Fibroblast of peridontal ligament (primary cell): ENCODE data around the gene MRPL28.
"Not testable (repeated sequence)": the region's sequence is repeated elsewhere in the genome, so short reads cannot be mapped to it uniquely, and the experiment has no call there.

Experiments used
- DNase-seq: peaks from one replicate; pipeline ENCODE4 v3.0.0-alpha.2; 2010; ENCODE audit errors: extremely low read depth

MRPL28 gene

DNA sequence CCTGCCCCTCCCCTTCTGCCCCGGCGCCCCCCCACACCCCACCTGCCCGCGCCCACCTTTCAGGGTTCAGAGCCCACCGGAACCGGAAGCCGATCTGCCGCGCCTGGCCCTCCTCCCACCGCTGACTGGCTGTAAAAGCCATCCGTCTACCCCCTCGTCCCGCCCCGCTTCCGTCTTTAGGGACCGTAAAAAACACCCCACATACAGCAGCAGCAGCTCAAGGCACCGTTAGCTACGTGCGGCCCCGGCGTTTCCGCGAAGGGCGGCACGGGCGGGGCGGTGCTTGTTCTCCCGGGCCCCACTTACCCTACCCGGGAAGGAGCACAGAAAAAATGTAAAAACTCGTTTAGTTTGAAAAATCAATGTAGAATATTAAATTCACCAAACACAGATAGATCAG is at the start of gene MRPL28:
Gene MRPL28 (minus strand): TSS at position 96 of the 400 bp plus-strand sequence. CDS start 320 bp downstream, outside the sequence.
- peak; percentile 94 for DNase-seq

DNA sequence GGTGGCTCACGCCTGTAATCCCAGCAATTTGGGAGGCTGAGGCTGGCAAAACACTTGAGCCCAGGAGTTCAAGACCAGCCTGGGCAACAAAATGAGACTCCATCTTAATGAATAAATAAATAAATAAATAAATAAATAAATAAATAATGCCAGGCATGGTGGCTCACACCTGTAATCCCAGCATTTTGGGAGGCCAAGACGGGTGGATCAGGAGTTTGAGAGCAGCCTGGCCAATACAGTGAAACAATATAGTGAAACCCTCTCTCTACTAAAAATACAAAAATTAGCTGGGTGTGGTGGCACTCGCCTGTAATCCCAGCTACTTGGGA is 44.8 kb upstream of the MRPL28 start:
- DNase-seq: not testable (repeated sequence)

DNA sequence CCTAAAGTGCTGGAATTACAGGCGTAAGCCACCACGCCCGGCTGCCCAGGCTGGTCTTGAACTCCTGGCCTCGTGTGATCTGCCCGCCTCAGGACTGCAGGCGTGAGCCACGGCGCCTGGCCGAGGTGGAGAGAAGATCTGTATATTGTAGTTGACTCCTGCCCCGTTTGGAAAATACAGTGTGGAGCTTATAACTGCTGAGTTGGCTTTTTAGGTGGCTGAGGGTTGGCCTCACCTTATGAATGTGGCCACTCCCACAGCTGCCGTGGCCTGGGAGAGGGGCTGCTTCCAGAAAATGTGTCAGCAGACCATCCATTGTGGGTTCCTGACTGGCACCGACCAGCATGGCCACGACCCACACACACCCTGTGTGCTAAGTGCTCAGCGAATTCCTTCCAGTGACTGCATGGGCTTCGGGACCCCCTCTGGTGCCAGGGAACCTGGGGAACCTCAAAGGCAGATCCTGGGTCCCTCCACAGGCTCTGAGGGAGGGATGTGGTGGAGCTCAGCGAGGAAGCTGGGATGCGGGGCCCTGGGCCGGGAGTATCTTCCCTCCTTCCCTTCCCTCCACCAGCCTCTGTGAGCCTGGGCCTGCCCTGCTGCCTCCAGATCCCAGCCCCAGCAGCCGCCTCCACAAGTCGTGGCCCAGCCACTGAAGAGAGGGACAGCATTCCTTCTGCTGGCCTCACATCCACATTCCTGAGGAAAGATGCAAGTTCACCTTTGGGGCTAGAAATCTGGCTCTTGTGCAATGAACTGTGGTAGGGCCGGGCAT is 44.2 kb upstream of the MRPL28 start:
- no peak for DNase-seq

DNA sequence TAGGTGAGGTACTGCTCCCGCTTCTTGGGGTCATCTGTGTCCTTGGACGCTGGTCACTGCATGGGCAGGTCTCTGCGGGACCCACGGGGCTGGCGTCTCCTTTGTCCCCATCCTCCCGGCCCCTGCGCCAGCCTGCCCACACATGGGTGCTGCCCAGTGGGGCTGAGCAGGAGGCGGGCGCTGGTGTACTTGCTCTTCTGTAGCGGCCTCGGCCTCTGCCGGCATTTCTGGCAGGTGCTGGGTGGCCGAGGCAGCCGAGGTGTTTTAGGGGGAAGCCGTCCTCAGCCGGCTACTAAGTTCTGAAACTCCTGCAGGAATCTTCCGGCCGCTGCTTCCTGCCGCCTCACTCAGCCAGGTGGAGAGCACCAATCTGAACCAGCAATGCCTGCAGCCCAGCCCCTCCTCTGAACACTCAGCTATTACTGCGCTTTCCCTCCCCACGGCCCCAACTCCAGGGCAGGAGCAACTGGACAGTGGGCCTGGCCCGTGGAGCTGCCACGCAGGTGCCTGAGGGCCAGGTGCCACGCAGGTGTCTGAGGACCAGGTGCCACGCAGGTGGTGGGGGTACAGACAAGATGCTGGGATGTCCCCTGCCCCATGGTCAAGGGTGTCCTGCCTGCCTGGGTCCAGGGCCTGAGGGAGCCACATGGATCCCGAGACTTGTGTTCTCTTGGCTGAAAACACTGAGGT is 41.4 kb upstream of the MRPL28 start:
- no peak for DNase-seq

DNA sequence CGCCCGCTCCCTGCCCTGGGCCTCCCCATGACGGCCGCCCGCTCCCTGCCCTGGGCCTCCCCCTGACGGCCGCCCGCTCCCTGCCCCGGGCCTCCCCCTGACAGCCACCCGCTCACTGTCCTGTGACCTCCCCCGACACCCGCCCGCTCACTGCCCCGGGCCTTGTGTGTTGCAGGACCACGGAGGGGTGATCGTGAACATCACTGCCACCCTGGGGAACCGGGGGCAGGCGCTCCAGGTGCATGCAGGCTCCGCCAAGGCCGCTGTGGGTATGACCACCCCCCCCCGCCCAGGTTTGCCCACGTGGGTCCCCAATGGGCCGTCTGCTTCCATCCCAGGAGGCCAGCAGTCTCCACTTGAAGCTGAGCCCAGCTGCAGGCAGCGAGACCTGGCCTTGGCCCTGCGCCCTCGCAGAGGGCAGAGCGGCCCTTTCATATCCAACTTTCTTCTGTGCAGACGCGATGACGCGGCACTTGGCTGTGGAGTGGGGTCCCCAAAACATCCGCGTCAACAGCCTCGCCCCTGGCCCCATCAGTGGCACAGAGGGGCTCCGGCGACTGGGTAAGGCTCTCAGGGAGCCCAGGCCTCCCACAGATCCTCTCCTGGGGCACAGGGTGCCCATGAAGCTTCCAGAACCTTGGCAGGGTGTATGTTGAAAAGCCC is 40.3 kb upstream of the MRPL28 start:
- DNase-seq: no peak

DNA sequence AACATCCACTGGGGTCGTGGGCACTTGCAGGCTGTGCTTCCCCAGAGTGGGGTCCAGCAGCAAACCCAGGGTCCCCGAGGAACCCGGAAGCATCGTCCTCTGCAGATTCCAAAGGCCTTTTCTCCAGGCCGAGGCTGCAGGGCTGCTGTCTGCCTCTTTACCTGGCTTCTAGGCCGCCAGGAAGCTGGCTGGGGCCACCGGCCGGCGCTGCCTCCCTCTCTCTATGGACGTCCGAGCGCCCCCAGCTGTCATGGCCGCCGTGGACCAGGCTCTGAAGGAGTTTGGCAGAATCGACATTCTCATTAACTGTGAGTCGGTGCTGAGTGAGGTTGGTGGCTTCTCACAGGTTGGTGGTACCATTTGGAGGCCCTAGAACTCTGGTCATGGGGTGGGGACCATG is 36.9 kb upstream of the MRPL28 start:
- no peak for DNase-seq

DNA sequence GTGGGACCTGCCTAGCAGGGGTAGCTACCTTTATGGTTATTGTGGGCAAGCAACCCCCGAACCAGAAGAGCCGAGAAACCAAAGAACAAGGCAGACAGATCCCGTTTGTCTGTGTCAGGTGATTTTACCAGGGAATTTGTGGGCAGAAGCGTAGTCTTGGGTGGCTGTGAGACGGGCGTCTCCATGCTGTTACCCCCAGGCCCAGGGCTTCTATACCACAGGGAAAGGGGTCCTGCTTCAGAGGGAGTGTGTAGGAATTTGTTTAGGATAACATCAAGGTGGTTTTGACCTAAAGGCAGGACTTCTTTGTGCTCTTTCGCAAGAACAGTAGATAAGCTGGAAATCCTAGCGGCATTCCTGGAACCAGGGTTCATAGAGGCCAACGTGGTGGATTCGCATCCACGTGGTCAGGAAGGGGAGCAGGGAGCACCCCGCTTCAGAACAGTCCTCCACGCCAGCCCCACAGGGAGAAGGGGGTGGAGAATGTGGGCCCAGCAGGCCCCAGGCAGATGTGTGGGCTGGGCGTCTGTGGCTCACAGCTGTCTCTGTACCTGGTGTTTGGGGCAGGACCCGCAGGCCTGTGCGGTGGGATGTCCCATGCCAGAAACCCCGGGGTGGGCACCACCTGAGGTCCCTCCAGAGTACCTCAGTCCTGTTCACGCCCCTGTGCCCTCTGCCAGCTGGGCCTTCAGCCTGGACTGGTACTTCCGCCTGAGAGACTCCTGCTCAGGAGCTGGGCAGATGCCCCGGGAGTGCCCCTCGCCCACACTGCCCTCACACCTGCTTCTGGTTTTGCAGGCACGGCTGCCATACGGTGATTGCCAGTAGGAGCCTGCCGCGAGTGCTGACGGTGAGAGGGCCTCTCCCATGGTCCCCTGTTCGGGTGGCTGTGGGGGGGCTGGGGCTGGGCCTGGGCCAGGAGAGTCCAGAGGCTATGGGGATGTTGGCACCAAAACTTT is 35.5 kb upstream of the MRPL28 start:
- no peak for DNase-seq

DNA sequence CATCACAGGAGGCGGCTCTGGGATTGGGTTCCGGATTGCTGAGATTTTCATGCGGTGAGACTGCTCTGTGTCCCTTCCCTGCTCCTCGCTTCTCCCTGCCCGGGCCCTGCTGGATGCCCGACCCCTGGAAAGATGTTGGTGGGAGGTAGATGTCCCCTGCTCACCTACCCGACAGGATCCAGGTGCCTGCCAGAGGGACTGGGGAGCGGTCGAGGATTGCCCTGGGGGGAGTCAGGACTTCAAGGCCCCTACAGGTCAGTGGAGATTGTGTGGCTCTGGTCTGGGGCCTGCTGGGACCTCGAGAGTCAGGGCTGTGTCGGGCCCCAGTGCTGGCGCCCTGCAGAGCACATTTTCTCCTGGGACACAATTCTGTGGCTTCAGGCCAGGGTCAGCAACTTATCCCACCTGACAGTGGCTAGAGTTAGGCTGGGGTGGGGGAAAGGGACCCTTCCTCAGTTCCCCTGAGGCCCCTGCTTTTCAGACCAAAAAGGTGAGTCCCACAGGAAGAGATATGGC is 34.7 kb upstream of the MRPL28 start:
- DNase-seq: no peak

DNA sequence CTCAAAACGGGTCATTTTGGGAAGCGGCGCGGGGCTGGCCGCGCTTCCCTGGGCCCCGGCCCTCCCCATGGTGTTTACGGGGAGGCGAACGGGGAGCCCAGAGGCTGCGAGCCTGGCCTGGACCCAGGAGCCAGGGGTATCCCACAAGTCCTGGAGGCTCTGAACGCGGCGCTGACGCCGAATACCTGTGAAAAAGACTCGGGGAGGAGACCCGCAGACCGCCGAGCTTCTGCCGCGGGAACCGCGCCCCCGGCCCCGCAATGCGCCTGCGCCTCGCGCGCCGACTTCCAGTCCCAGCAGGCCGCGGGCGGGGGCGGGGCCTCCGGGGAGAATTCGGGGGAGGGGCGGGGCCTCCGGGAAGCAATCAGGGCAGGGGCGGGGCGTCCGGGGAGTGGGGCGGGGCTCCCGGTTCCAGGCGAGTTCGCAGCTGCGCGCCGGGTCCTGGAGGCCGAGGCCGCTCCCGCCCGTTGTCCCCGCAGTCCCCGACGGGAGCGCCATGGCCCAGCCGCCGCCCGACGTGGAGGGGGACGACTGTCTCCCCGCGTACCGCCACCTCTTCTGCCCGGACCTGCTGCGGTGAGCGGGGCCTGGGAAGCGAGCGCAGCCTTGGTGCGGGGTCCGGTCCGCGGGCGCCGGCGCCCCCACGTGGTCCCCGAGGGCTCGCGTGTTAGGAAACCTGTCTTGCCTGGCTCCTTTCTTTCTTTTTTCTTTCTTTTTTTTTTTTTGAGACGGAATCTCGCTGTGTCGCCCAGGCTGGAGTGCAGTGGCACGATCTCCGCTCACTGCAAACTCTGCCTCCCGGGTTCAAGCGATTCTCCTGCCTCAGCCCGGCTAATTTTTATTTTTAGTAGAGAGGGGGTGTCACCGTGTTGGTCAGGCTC is 31.4 kb upstream of the MRPL28 start, which contains the start of gene DECR2:
Gene DECR2 (plus strand): TSS at position 418 of the 881 bp plus-strand sequence. CDS start 79 bp downstream, at position 497.
- peak; percentile 83 for DNase-seq

DNA sequence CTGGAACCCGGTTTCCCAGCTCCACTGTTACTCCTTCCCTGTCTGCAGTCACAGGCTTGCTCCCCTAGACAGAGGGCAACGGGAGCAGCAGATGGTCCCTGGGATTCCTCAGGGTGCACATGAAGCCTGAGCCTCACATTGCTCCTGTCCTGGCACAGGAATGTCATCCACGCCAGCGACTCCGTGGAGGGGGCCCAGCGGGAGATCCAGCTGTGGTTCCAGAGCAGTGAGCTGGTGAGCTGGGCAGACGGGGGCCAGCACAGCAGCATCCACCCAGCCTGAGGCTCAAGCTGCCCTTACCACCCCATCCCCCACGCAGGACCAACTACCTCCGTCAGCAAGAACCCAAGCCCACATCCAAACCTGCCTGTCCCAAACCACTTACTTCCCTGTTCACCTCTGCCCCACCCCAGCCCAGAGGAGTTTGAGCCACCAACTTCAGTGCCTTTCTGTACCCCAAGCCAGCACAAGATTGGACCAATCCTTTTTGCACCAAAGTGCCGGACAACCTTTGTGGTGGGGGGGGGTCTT is 29.8 kb upstream of the MRPL28 start:
- DNase-seq: no peak

DNA sequence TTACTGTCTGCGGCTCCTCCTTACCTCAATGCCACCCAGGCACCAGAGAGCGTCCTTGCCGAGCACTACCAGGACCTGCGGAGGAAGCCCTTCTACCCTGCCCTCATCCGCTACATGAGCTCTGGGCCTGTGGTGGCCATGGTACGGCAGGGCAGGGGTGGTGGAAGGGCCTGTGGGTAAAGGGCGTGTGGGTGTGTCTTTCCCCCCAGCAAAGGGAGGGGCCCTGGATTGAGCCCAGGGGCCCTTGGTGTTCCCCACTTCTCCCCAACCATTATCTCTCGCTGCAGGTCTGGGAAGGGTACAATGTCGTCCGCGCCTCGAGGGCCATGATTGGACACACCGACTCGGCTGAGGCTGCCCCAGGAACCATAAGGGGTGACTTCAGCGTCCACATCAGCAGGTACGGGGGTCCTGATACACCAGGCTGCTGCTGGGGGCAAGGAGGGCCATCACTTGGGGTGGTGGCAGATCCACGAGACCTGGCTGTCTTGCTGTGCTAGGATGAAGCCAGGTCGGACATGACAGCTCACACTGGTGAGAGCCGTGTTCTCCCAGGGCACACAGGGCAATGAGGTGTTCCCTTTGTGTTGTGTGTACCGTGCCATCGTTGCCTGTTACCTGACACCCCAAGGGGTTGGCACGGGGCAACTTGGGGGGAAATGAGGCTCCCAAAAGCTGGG is 29.1 kb upstream of the MRPL28 start:
- DNase-seq: no peak

DNA sequence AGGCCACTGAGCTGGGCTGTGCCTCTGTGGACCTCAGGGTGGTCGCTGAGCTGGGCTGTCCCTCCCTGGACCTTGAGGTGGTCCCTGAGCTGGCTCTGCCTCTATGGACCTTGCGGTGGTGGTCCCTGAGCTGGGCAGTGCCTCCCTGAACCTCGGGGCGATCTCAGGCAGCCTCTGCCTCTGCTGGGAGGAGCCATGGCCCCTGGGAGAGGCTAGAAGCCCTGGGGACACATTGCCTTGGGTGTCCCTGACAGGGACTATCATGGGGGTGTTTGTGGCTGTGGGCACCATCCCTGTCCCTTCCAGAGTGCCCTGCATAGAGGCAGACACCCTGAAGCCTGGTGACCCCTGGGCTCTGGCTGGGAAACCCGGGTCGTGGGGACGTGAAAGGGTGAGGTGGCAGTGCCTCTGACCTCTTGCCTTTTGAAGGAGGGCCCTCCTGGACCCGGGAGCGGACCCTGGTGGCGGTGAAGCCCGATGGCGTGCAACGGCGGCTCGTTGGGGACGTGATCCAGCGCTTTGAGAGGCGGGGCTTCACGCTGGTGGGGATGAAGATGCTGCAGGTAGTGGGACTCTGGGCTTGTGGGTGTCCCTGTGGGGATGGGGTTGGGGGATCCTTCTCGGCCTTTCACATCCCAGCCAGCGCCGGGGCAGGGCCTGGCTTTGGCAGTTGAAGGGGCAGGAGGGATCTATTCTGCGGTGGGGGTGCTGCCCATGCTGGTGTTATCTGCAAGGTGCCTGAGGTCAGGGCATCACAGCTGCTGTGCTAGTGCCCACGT is 28.4 kb upstream of the MRPL28 start:
- no peak for DNase-seq

DNA sequence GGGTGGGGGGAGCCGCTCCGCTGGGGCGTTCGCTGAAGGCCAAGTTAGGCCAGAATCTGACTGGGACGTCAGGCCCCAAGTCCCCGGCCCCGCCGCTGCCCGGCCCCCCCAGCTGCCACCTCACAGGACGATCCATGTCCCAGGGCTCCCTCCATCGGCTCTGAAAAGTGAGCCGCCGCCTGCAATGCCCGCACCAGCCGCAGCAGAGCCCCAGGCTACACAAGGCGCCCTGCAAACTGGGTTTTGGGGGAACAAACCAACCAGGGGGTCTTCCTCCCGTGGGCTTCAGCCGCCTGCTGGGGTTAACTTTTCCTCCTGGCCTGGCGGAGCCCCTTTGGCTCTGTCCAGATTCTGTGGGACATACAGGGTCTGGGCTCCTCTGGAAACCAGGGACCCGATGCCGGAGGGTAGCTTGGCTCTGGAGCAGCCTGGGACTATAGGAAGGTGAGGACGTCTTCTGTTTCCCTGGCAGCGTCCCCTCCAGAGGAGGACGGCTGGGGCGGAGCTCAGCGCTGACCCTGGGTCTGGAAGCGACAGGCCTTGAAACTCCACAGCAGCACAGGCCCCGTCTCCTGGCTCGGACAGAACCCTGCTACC is 27.5 kb upstream of the MRPL28 start:
- DNase-seq: peak; percentile 64

DNA sequence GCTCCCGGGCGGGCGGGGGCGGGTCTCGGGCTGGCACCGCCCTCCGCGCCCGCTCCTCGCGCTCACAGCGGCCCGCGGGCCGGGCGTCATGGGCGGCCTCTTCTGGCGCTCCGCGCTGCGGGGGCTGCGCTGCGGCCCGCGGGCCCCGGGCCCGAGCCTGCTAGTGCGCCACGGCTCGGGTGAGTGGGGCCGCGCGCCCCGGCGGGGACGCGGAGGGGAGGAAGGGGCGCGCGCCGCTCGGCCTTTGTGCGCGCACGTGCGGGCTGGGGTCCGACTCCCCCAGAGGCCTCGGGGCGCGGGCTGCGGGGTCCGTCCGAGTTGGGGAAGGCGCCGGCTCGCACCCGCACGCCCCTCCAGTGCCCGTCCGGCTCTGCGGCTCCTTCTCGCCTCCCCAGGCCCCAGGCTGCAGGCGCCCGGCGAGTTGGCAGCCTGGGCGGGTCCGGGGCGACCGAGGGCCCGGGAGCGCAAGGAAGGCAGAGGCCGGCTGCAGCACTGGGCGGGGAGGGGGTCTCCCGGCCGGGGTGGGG is 26.9 kb upstream of the MRPL28 start, which contains the start of gene NME4:
Gene NME4 (plus strand): TSS at position 65 of the 527 bp plus-strand sequence. CDS start 24 bp downstream, at position 89.
- DNase-seq: no peak

DNA sequence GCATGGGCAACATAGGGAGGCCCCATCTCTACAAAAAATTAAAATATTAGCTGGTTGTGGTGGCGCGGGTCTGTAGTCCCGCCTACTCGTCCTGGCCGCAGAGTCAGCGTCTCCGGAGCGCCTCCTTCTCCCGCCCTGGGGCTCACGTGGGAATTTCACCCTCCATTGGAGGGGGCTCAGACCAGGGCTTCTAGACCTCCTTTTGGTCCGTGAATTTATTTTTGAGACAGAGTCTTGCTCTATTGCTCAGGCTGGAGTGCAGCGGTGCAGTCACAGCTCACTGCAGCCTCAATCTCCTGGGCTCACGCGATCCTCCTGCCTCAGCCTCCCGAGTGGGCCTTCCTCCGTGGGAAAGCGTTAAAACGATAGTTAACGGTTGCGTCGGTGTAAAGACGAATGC is 26.3 kb upstream of the MRPL28 start:
- DNase-seq: peak; percentile 35

DNA sequence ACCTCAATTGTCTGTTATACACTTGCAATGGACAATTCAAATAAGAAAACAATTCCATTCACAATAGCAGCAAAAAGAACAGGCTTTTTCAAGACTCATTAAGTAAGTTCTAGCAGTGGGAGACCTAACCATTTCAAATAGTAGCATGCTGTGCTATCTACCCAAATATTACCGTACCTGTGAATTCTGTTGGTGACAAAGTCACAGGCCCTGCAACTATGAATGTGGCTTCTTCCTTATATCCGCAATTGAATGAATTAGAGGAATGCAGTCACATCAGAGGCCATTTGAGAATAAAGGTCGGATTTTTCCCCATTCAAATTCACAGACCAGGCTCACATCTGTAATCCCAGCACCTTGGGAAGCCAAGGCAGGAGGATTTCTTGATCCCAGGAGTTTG is 25.9 kb upstream of the MRPL28 start:
- DNase-seq: no peak

DNA sequence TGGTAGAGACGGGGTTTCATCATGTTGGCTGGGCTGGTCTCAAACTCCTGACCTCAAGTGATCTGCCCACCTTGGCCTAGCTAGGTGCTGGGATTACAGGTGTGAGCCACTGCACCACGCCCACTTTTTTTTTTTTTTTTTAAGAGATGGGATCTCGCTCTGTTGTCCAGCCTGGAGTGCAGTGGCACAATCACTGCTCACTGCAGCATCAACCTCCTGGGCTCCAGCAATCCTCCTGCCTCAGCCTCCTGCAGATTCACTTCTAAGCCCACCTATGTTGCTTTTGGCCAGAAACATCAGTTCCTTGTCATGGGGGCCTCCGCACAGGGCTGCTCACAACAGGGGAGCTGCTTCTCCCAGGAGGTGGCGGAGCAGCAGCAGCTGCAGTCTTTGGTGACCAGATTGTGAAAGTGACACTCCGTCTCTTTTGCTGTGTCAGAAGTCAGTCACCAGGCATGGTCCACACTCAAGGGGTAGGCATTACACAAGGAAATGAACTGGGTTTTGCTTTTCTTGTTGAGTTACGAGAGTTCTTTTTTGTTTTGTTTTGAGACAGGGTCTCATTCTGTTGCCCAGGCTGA is 22.2 kb upstream of the MRPL28 start:
- DNase-seq: no peak
